ENCODE measurements around the gene C14orf180.

DNA sequence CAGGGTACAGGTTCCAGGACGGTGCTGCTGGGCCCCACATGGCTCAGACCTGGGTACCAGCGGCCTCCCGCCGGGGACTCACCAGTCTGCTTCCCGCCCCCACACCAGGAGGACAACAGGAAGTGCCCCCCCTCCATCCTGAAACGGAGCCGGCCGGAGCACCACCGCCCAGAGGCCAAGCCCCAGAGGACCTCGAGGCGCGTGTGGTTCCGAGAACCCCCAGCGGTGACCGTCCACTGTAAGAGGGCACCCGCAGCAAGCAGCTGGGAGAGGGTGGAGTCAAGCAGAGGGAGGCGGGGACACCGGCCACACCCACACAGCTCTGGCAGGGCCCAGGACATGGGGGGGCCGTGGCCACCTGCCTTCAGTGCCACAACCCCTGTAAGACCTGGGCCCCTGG lies 8.1 kb downstream of the C14orf180 start:
- no peak for TF ChIP-seq EZH2 (IDR thresholded peaks at IDR 0.05; ENCODE audit: low read depth)
- TF ChIP-seq, protein P1, sequence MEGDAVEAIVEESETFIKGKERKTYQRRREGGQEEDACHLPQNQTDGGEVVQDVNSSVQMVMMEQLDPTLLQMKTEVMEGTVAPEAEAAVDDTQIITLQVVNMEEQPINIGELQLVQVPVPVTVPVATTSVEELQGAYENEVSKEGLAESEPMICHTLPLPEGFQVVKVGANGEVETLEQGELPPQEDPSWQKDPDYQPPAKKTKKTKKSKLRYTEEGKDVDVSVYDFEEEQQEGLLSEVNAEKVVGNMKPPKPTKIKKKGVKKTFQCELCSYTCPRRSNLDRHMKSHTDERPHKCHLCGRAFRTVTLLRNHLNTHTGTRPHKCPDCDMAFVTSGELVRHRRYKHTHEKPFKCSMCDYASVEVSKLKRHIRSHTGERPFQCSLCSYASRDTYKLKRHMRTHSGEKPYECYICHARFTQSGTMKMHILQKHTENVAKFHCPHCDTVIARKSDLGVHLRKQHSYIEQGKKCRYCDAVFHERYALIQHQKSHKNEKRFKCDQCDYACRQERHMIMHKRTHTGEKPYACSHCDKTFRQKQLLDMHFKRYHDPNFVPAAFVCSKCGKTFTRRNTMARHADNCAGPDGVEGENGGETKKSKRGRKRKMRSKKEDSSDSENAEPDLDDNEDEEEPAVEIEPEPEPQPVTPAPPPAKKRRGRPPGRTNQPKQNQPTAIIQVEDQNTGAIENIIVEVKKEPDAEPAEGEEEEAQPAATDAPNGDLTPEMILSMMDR (conservative IDR thresholded peaks at IDR 0.05): no peak
